Measurements from ENCODE around the gene SH3BP2.

- no peak for TF ChIP-seq TAF1 (IDR thresholded peaks at IDR 0.05; ENCODE audit: borderline replicate concordance, insufficient read depth, low read length)
- TF ChIP-seq POLR2AphosphoS5 (IDR thresholded peaks at IDR 0.05; ENCODE audit: low read depth, low read length): no peak
- no peak for TF ChIP-seq REST (IDR thresholded peaks at IDR 0.05; ENCODE audit: insufficient read depth in 1 of 2, low read depth in 2 of 2, low read length in 2 of 2)
- TF ChIP-seq SIN3A (IDR thresholded peaks at IDR 0.05; ENCODE audit: borderline replicate concordance, insufficient read depth, low read length): no peak
- no peak for TF ChIP-seq FOXP2 (optimal IDR thresholded peaks at IDR 0.05; ENCODE audit: borderline replicate concordance, extremely low read depth, extremely low read length, insufficient read depth)
Measured at GRCh38 chr4:2743518-2744445, 49.1 kb upstream of the SH3BP2 start.

Data from PFSK-1 (cell line).